BLaER1 treated with 17β-estradiol and CSF1 and Interleukin-3, amounts not matched to agents 10 nM and 100 nM (cell line): Measurements from ENCODE around the gene MSI2.

ENCODE experiments used
- H3K27ac ChIP-seq, 11 experiments: shearing (Covaris generic); formaldehyde crosslinking; 2 replicates each; pipeline ENCODE4 v1.8.1; 2022
- H3K27me3 ChIP-seq, 11 experiments: shearing (Covaris generic); formaldehyde crosslinking; 2 replicates each; pipeline ENCODE4 v1.8.1; 2022
- H3K36me3 ChIP-seq, 11 experiments: shearing (Covaris generic); formaldehyde crosslinking; 2 replicates each; pipeline ENCODE4 v1.8.1; 2022
- H3K4me1 ChIP-seq, 10 experiments: shearing (Covaris generic); formaldehyde crosslinking; 2 replicates each; pipeline ENCODE4 v1.8.1; 2022
- H3K4me2 ChIP-seq, 11 experiments: shearing (Covaris generic); formaldehyde crosslinking; 2 replicates each; pipeline ENCODE4 v1.8.1; 2022
- H3K4me3 ChIP-seq, 10 experiments: shearing (Covaris generic); formaldehyde crosslinking; 2 replicates each; pipeline ENCODE4 v1.8.1; 2022
- H3K9ac ChIP-seq, 11 experiments: shearing (Covaris generic); formaldehyde crosslinking; 2 replicates each; pipeline ENCODE4 v1.8.1; 2022
- H3K9me3 ChIP-seq, 11 experiments: shearing (Covaris generic); formaldehyde crosslinking; replicated peaks in 1 of 11; 2 replicates each; pipeline ENCODE4 v1.8.1; 2022
- H4K20me1 ChIP-seq, 11 experiments: shearing (Covaris generic); formaldehyde crosslinking; 2 replicates each; pipeline ENCODE4 v1.8.1; 2022
- Cebpa-rat ChIP-seq, 11 experiments: shearing (Covaris generic); IDR thresholded peaks; 2 replicates each; pipeline ENCODE4 v1.8.1; 2022

The MSI2 gene

DNA sequence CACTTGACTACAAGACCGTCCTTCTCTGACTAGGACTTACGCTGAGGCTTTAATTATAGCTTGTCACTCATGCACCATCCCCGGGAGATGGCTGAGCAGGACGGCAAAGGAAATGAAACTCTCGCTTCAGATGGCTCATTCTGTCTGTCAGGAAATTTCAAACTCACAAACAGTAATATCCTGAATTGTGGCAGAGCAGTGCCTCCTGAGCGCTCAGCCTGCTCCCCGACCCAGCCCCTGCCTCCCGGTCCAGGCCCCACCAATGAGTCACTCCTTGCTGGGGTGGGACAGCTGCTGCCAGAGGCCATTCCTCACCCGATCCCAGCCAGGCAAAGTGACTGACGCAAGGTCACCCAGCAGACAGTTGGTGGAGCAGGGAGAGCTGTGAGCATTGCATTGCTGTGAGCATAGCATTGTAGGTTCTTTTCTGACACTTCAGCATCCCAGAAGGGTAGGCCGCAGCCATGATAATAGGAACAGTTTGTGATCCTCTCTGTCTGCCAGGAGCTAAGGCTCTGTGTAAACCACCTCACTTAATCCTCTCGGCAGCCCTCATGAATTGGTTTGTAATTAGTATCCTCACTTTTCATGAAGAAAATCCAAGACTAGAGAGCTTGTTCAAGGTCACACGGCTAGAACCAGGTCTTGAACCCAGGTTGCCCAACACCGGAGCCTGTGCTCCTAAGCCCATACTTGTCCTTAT lies 467.9 kb downstream of the MSI2 start:
- peak overlapping the region in 9 of 11 experiments; percentile 44 to 97 (median 87); a peak in 18 of 22 replicates for H3K27ac ChIP-seq
- peak overlapping the region; percentile 83 to 98 (median 93) for H3K4me2 ChIP-seq
- no peaks in the 10 kb centered on the region for H3K36me3 ChIP-seq
- 0 out of 22 replicates have a peak, but pooled peaks cover 0 to 10% (median 0%) of the 10 kb centered on the region in 11 experiments for H4K20me1 ChIP-seq
- peaks cover 0 to 30% (median 0%) of the 10 kb centered on the region in 11 experiments; a peak in 4 of 22 replicates for H3K27me3 ChIP-seq
- H3K4me1 ChIP-seq, result peaks cover 43 to 99% (median 92%) of the 10 kb centered on the region in 10 experiments
- peak in 1 of 11 experiments; percentile 88; a peak in 2 of 22 replicates for TF ChIP-seq Cebpa-rat (IDR thresholded peaks at IDR 0.05)
- H3K9me3 ChIP-seq, result no peaks in the 10 kb centered on the region
- H3K9ac ChIP-seq, result peak overlapping the region in 10 of 11 experiments; percentile 26 to 87 (median 69); a peak in 17 of 22 replicates
- H3K4me3 ChIP-seq, result peak overlapping the region in 9 of 10 experiments; percentile 7 to 61 (median 50); a peak in 17 of 20 replicates

DNA sequence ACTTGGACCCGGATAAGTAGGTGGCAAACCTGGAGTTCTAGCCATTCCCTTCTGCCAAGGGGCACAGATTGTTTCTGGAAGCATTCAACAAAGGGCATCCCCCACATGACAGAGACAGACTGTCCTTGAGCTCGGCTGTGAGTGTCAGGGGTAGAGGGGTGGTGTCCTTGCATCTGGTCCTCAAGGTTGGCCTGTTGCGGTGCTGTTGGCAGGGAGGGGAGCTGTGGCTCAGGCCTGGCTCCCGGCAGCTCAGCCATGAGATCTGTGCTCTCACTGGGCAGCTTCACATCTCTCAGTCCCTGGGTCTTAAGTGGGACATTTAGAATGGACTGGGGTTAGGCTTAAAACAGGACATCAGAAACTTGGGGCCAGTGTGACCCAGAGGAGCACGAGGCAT lies 468.4 kb downstream of the MSI2 start:
- Histone ChIP-seq H3K27me3 (peaks cover 0 to 30% (median 0%) of the 10 kb centered on the region in 11 experiments; a peak in 4 of 22 replicates), H3K9me3 (no peaks in the 10 kb centered on the region), H3K4me1 (peaks cover 43 to 100% (median 97%) of the 10 kb centered on the region in 10 experiments), H3K4me2 (peak overlapping the region; percentile 83 to 98 (median 93)), H3K9ac (peak overlapping the region in 9 of 11 experiments; percentile 26 to 87 (median 71); a peak in 17 of 22 replicates), H3K27ac (peak overlapping the region in 9 of 11 experiments; percentile 44 to 97 (median 87); a peak in 17 of 22 replicates), H3K36me3 (no peaks in the 10 kb centered on the region), H3K4me3 (peak overlapping the region in 4 of 10 experiments; percentile 7 to 61 (median 26); a peak in 2 of 20 replicates), H4K20me1 (0 out of 22 replicates have a peak, but pooled peaks cover 0 to 10% (median 0%) of the 10 kb centered on the region in 11 experiments)
- TF ChIP-seq Cebpa-rat (IDR thresholded peaks at IDR 0.05), result no peak

DNA sequence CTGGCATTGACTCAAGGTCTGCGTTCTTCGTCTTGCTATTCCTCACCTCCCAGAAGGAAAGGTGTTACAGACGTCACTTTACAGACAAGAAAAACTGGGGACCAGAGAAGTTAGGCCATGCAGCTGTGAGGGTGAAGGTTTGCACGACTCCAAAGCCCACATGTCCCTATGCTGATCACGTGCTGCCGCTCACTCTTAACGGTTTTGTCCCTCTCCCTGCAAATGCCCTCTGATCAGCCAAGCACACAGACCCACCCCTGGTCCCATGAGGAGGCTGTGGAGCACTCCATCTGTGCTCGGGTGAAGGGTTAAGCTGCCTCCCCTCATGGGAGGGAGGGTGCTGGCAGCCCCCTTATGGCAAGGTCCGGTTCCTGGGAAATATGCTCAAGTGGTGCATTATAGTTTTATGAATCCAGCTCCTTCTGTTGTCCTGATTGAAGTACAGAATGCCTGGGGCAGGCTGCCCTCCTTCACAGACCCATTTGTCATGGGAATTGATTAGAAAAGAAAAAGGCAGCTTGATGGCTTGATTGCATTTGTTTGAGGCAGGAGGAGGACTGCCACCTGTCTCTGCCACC lies 470.0 kb downstream of the MSI2 start:
- H3K36me3 ChIP-seq, result no peaks in the 10 kb centered on the region; a peak in 1 of 22 replicates

GRCh38 chr17:57726838-57727237 lies 470.5 kb downstream of the MSI2 start:
- Histone ChIP-seq H4K20me1 (0 out of 22 replicates have a peak, but pooled peaks cover 0 to 10% (median 0%) of the 10 kb centered on the region in 11 experiments), H3K4me2 (peak overlapping the region; percentile 34 to 98 (median 93)), H3K36me3 (no peaks in the 10 kb centered on the region; a peak in 1 of 22 replicates), H3K4me3 (peak overlapping the region in 3 of 10 experiments; percentile 17 to 40 (median 36); a peak in 4 of 20 replicates), H3K9ac (peak overlapping the region in 8 of 11 experiments; percentile 33 to 87 (median 75); a peak in 15 of 22 replicates), H3K4me1 (peaks cover 43 to 100% (median 99%) of the 10 kb centered on the region in 10 experiments), H3K9me3 (no peaks in the 10 kb centered on the region; a peak in 1 of 22 replicates), H3K27ac (peak overlapping the region in 8 of 11 experiments; percentile 21 to 97 (median 91); a peak in 16 of 22 replicates), H3K27me3 (peaks cover 0 to 30% (median 0%) of the 10 kb centered on the region in 11 experiments; a peak in 4 of 22 replicates)
- no peak for TF ChIP-seq Cebpa-rat (IDR thresholded peaks at IDR 0.05)

More for the DNA sequence above, 470.0 kb downstream of the MSI2 start:
- peak overlapping the region; percentile 34 to 98 (median 93) for H3K4me2 ChIP-seq
- peaks cover 43 to 100% (median 99%) of the 10 kb centered on the region in 10 experiments for H3K4me1 ChIP-seq
- peak overlapping the region in 8 of 11 experiments; percentile 33 to 87 (median 75); a peak in 14 of 22 replicates for H3K9ac ChIP-seq
- no peak for TF ChIP-seq Cebpa-rat (IDR thresholded peaks at IDR 0.05)
- peak overlapping the region in 3 of 10 experiments; percentile 17 to 40 (median 36); a peak in 4 of 20 replicates for H3K4me3 ChIP-seq
- no peaks in the 10 kb centered on the region; a peak in 1 of 22 replicates for H3K9me3 ChIP-seq
- H4K20me1 ChIP-seq, result 0 out of 22 replicates have a peak, but pooled peaks cover 0 to 10% (median 0%) of the 10 kb centered on the region in 11 experiments
- H3K27me3 ChIP-seq, result peaks cover 0 to 30% (median 0%) of the 10 kb centered on the region in 11 experiments; a peak in 4 of 22 replicates
- H3K27ac ChIP-seq, result peak overlapping the region in 8 of 11 experiments; percentile 21 to 97 (median 91); a peak in 16 of 22 replicates

- peaks cover 40 to 96% (median 95%) of the 10 kb centered on the region in 10 experiments for H3K4me1 ChIP-seq
- no peaks in the 10 kb centered on the region; a peak in 1 of 22 replicates for H3K9me3 ChIP-seq
- H3K4me3 ChIP-seq, result peak overlapping the region in 3 of 10 experiments; percentile 5 to 40 (median 17); a peak in 2 of 20 replicates
- TF ChIP-seq Cebpa-rat (IDR thresholded peaks at IDR 0.05), result no peak
- H3K27me3 ChIP-seq, result peaks cover 0 to 27% (median 0%) of the 10 kb centered on the region in 11 experiments; a peak in 4 of 22 replicates
- H3K4me2 ChIP-seq, result peak overlapping the region in 10 of 11 experiments; percentile 83 to 98 (median 94); a peak in 19 of 22 replicates
- 0 out of 22 replicates have a peak, but pooled peaks cover 0 to 10% (median 0%) of the 10 kb centered on the region in 11 experiments for H4K20me1 ChIP-seq
- peak overlapping the region in 8 of 11 experiments; percentile 21 to 97 (median 91); a peak in 15 of 22 replicates for H3K27ac ChIP-seq
- H3K9ac ChIP-seq, result peak overlapping the region in 5 of 11 experiments; percentile 63 to 87 (median 82); a peak in 9 of 22 replicates
- no peaks in the 10 kb centered on the region; a peak in 1 of 22 replicates for H3K36me3 ChIP-seq
Measured at GRCh38 chr17:57727630-57728175, 471.4 kb downstream of the MSI2 start.

DNA sequence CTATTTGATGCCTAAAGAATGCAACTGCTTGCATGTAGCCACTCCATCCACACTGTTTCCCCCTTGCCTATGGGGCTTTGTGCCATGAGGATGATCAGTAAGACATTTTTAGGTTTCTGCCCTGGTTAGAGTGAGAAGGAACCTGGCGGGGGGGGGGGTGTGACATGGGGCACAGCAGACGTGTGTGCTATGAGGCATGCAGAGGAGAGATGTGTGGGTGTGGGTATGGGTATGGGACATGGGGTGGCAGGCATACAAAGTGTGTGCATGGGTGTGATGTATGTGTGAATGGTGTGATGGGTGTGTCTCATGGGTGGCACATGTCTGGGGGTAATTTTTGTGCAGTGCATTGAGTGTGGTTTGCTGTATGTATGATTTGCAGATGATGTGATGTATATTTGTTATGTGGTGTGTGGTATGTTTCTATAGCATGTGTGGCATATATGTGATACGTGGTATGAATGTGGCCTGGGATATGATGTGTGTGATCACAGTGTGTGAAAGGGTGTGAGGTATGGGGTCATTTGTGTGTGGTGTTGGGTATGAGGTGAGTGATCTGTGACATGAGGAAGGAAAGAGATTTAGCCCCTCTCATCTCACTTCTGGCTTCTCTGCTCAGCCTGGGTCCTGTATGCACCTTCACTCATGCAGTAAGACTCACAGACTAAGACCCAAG lies 473.8 kb downstream of the MSI2 start:
- no peak for TF ChIP-seq Cebpa-rat (IDR thresholded peaks at IDR 0.05)
- Histone ChIP-seq H3K27ac (peak overlapping the region in 4 of 11 experiments; percentile 28 to 96 (median 62); a peak in 6 of 22 replicates), H3K9me3 (no peaks in the 10 kb centered on the region; a peak in 1 of 22 replicates), H3K27me3 (peaks cover 0 to 20% (median 0%) of the 10 kb centered on the region in 11 experiments; a peak in 4 of 22 replicates), H3K9ac (no peak overlapping the region), H3K4me2 (peak overlapping the region in 9 of 11 experiments; percentile 12 to 98 (median 93); a peak in 17 of 22 replicates), H4K20me1 (no peaks in the 10 kb centered on the region), H3K4me3 (no peak overlapping the region), H3K4me1 (peaks cover 16 to 92% (median 83%) of the 10 kb centered on the region in 10 experiments), H3K36me3 (no peaks in the 10 kb centered on the region; a peak in 1 of 22 replicates)

- H3K9me3 ChIP-seq, result no peaks in the 10 kb centered on the region; a peak in 1 of 22 replicates
- H3K27me3 ChIP-seq, result 0 out of 22 replicates have a peak, but pooled peaks cover 0 to 1% (median 0%) of the 10 kb centered on the region in 11 experiments
- peaks cover 0 to 89% (median 74%) of the 10 kb centered on the region in 10 experiments; a peak in 18 of 20 replicates for H3K4me1 ChIP-seq
- no peak overlapping the region for H3K4me3 ChIP-seq
- no peaks in the 10 kb centered on the region for H4K20me1 ChIP-seq
- no peak overlapping the region for H3K9ac ChIP-seq
- H3K4me2 ChIP-seq, result peak overlapping the region in 5 of 11 experiments; percentile 83 to 95 (median 93); a peak in 8 of 22 replicates
- no peak for TF ChIP-seq Cebpa-rat (IDR thresholded peaks at IDR 0.05)
- no peak overlapping the region for H3K27ac ChIP-seq
- no peaks in the 10 kb centered on the region; a peak in 1 of 22 replicates for H3K36me3 ChIP-seq
Measured at GRCh38 chr17:57732062-57732461, 475.7 kb downstream of the MSI2 start.
